Calu3 (cell line): Measurements from ENCODE around the gene ASRGL1. TPM values are rescaled to one million over a fixed set of nuclear protein-coding genes. Genes with fewer than 3 reads are reported as not detected.
"Not testable (repeated sequence)": the region's sequence is repeated elsewhere in the genome, so short reads cannot be mapped to it uniquely, and the experiment has no call there.

Source experiments
- BruUV-seq: library from RNA; stranded (reverse); fragments of 400-500 nt; replicated peaks from 2 replicates; lab custom pipeline; 2021; lab: Mats Ljungman, UMichigan
- CTCF ChIA-PET: fragments of 300-600 bp; sonication (Branson Sonifier 250); formaldehyde crosslinking; loops from one replicate; lab custom pipeline; 2022; ENCODE audit warnings: antibody characterized with exemption; lab: Charles Lee
- DNase-seq: peaks from one replicate; pipeline ENCODE4 v3.0.0; 2022
- H3K27ac Mint-ChIP-seq: one replicate; pipeline ENCODE4 v1.8.0; 2022; ENCODE audit warnings: mixed read lengths; ENCODE audit not compliant: unreplicated experiment
- H3K27me3 Mint-ChIP-seq: one replicate; pipeline ENCODE4 v1.8.0; 2022; ENCODE audit warnings: mixed read lengths; ENCODE audit not compliant: unreplicated experiment
- H3K36me3 Mint-ChIP-seq: one replicate; pipeline ENCODE4 v1.8.0; 2022; ENCODE audit warnings: mild to moderate bottlenecking, moderate library complexity, mixed read lengths; ENCODE audit not compliant: insufficient read depth, unreplicated experiment
- H3K4me1 Mint-ChIP-seq: one replicate; pipeline ENCODE4 v1.8.0; 2022; ENCODE audit warnings: mild to moderate bottlenecking, low read depth, mixed read lengths; ENCODE audit not compliant: unreplicated experiment
- H3K4me3 Mint-ChIP-seq: one replicate; pipeline ENCODE4 v1.8.0; 2022; ENCODE audit warnings: mild to moderate bottlenecking, low read depth, moderate library complexity, mixed read lengths; ENCODE audit not compliant: unreplicated experiment
- H3K9me3 Mint-ChIP-seq: one replicate; pipeline ENCODE4 v1.8.0; 2022; ENCODE audit warnings: low read depth, mixed read lengths; ENCODE audit not compliant: unreplicated experiment
- CTCF ChIP-seq: fragments of 200-600 bp; IDR thresholded peaks from one replicate; pipeline ENCODE4 v1.8.0; 2022; ENCODE audit warnings: antibody characterized with exemption; ENCODE audit not compliant: unreplicated experiment
- intact Hi-C: fragments of 100-400 bp; cut with micrococcal nuclease; formaldehyde crosslinking; loops from one replicate; pipeline ENCODE4 v1.10.0; 2022; ENCODE audit not compliant: unreplicated experiment
- total RNA-seq: library from RNA; stranded (reverse); gene quantifications from 2 replicates; pipeline ENCODE4 v1.2.3, GENCODE V29; 2022

ASRGL1 gene
- total RNA-seq, 1 experiment from 2014 or later: 30.3 TPM

- CTCF ChIA-PET, BruUV-seq, H3K36me3 Mint-ChIP-seq, H3K27me3 Mint-ChIP-seq, H3K9me3 Mint-ChIP-seq, intact Hi-C loops, H3K27ac Mint-ChIP-seq: not testable (repeated sequence)
- H3K4me3 Mint-ChIP-seq: peak overlapping the region; percentile 39
- TF ChIP-seq CTCF: peak; percentile 85
- peak; percentile 62 for DNase-seq
- peaks cover 19% of the 10 kb centered on the region for H3K4me1 Mint-ChIP-seq
Measured at GRCh38 chr11:62380821-62381245, 43.6 kb downstream of the ASRGL1 start.

- CTCF ChIA-PET: interaction anchor here (0.6 to 0.7 kb wide), 2 partner anchors 24 to 43 kb away, joined by 3 read pairs; no protein-coding TSS in a partner anchor
- Mint-ChIP-seq H3K36me3 (peaks cover 4% of the 10 kb centered on the region), H3K4me1 (peaks cover 19% of the 10 kb centered on the region), H3K4me3 (no peak overlapping the region), H3K27me3 (no peaks in the 10 kb centered on the region), H3K27ac (no peak overlapping the region), H3K9me3 (no peaks in the 10 kb centered on the region)
- intact Hi-C loops: no loop called here
- BruUV-seq: no TSS peak
- no peak for TF ChIP-seq CTCF
- no peak for DNase-seq
Measured at GRCh38 chr11:62383822-62384221, 46.6 kb downstream of the ASRGL1 start.

- H3K9me3 Mint-ChIP-seq, intact Hi-C loops, H3K27me3 Mint-ChIP-seq, BruUV-seq, DNase-seq, H3K27ac Mint-ChIP-seq, H3K4me3 Mint-ChIP-seq, CTCF ChIA-PET, H3K36me3 Mint-ChIP-seq: not testable (repeated sequence)
- H3K4me1 Mint-ChIP-seq: peaks cover 14% of the 10 kb centered on the region
Measured at GRCh38 chr11:62386083-62386482, 48.8 kb downstream of the ASRGL1 start.

- no peak for DNase-seq
- BruUV-seq: no TSS peak
- Mint-ChIP-seq H3K4me3 (no peak overlapping the region), H3K27ac (no peak overlapping the region), H3K9me3 (no peaks in the 10 kb centered on the region), H3K36me3 (peaks cover 4% of the 10 kb centered on the region), H3K27me3 (no peaks in the 10 kb centered on the region), H3K4me1 (peaks cover 1% of the 10 kb centered on the region)
- CTCF ChIA-PET: no interaction called here
- intact Hi-C loops: no loop called here
- no peak for TF ChIP-seq CTCF
Measured at GRCh38 chr11:62387381-62387780, 50.1 kb downstream of the ASRGL1 start.

GRCh38 chr11:62388999-62389398, 51.8 kb downstream of the ASRGL1 start:
- intact Hi-C loops: no loop called here
- H3K4me1 Mint-ChIP-seq: no peaks in the 10 kb centered on the region
- no peak overlapping the region for H3K27ac Mint-ChIP-seq
- no peak overlapping the region for H3K4me3 Mint-ChIP-seq
- no peak for DNase-seq
- CTCF ChIA-PET: no interaction called here
- H3K9me3 Mint-ChIP-seq: no peaks in the 10 kb centered on the region
- BruUV-seq: no TSS peak
- H3K27me3 Mint-ChIP-seq: no peaks in the 10 kb centered on the region
- no peak for TF ChIP-seq CTCF
- peaks cover 4% of the 10 kb centered on the region for H3K36me3 Mint-ChIP-seq
